Esophagus muscularis mucosa (tissue), 4 donors: ENCODE results near the gene NUCB1.

Experiments
- EP300 ChIP-seq: sonication (generic); formaldehyde crosslinking; IDR thresholded peaks from one replicate; pipeline ENCODE4 v1.6.1; 2017; ENCODE audit warnings: antibody characterized with exemption
- POLR2A ChIP-seq: fragments of 450-650 bp; IDR thresholded peaks from one replicate; pipeline ENCODE4 v1.6.1; 2017; ENCODE audit warnings: antibody characterized with exemption, moderate library complexity, mild to moderate bottlenecking, low read depth
- POLR2AphosphoS5 ChIP-seq, 2 donors: sonication (generic); formaldehyde crosslinking; IDR thresholded peaks; one replicate each; pipeline ENCODE4 v1.6.1; 2017; ENCODE audit warnings: antibody characterized with exemption in 2 of 2
- TF ChIP-seq, protein P1 (sequence below), 3 experiments: fragments of 200-600 bp in 2 of 3; fragments of 450-650 bp in 1 of 3; sonication (generic) in 2 of 3; IDR thresholded peaks; one replicate each; pipeline ENCODE4 v1.5.1; 2017 to 2019; ENCODE audit warnings: antibody characterized with exemption in 3 of 3, mild to moderate bottlenecking in 2 of 3, moderate library complexity in 1 of 3

DNA sequence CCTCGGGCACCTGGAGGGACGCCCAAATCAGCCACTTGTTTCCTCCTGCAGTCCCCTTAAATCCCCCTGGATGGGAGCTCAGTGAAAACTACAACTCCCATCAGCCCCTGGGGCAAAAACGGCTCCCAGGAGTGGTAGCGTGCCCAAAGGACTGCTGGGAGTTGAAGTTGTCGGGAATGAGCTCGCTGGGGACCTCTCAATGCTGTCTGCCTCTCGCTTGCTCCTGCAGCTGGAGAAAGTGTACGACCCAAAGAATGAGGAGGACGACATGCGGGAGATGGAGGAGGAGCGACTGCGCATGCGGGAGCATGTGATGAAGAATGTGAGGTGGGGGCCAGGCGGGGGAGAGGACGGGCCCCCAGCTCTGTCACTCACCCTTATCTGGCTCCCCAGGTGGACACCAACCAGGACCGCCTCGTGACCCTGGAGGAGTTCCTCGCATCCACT, 18.7 kb downstream of the NUCB1 start:
- TF ChIP-seq, protein P1, sequence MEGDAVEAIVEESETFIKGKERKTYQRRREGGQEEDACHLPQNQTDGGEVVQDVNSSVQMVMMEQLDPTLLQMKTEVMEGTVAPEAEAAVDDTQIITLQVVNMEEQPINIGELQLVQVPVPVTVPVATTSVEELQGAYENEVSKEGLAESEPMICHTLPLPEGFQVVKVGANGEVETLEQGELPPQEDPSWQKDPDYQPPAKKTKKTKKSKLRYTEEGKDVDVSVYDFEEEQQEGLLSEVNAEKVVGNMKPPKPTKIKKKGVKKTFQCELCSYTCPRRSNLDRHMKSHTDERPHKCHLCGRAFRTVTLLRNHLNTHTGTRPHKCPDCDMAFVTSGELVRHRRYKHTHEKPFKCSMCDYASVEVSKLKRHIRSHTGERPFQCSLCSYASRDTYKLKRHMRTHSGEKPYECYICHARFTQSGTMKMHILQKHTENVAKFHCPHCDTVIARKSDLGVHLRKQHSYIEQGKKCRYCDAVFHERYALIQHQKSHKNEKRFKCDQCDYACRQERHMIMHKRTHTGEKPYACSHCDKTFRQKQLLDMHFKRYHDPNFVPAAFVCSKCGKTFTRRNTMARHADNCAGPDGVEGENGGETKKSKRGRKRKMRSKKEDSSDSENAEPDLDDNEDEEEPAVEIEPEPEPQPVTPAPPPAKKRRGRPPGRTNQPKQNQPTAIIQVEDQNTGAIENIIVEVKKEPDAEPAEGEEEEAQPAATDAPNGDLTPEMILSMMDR (IDR thresholded peaks at IDR 0.05) = no peak
- TF ChIP-seq POLR2A = no peak
- no peak for TF ChIP-seq POLR2AphosphoS5 (IDR thresholded peaks at IDR 0.05)
- TF ChIP-seq EP300 = no peak
